Uterus (tissue), 2 donors: ENCODE data around the gene PARD3.

ENCODE experiments used
- CTCF ChIP-seq, 4 experiments: fragments of 200-600 bp in 2 of 4; fragments of 450-650 bp in 2 of 4; sonication (generic) in 2 of 4; IDR thresholded peaks; one replicate each; pipeline ENCODE4 v1.5.1; 2016 to 2019; ENCODE audit warnings: antibody characterized with exemption in 4 of 4, mild to moderate bottlenecking in 2 of 4, moderate library complexity in 1 of 4
- POLR2A ChIP-seq, 2 donors: fragments of 450-650 bp; IDR thresholded peaks; one replicate each; pipeline ENCODE4 v1.6.1; 2016; ENCODE audit warnings: antibody characterized with exemption in 2 of 2, mild to moderate bottlenecking in 1 of 2, moderate library complexity in 1 of 2

GRCh38 chr10:34753014-34753757 is 61.9 kb downstream of the PARD3 start:
- TF ChIP-seq CTCF (IDR thresholded peaks at IDR 0.05): no peak
- no peak for TF ChIP-seq POLR2A (IDR thresholded peaks at IDR 0.05)
